Measurements from ENCODE around the gene TNNT3.

- TF ChIP-seq YY1 (IDR thresholded peaks at IDR 0.05; ENCODE audit: insufficient read depth, insufficient read length) (no peak), ZNF274 (IDR thresholded peaks at IDR 0.05; ENCODE audit: low read depth, low read length) (no peak), SUZ12 (IDR thresholded peaks at IDR 0.05; ENCODE audit: extremely low read depth, insufficient read depth, insufficient read length) (no peak)
These were observed 30.4 kb downstream of the TNNT3 start for GRCh38 chr11:1949922-1950321.
